Glutamatergic neuron (in vitro differentiated cells): ENCODE measurements around the gene KLC3. TPM values are rescaled to one million over a fixed set of nuclear protein-coding genes. Genes with fewer than 3 reads are reported as not detected.
"Not testable (repeated sequence)": the region's sequence is repeated elsewhere in the genome, so short reads cannot be mapped to it uniquely, and the experiment has no call there.

Source experiments
- DNase-seq: peaks from one replicate; pipeline ENCODE4 v3.0.0; 2022
- H3K27ac Mint-ChIP-seq: one replicate; pipeline ENCODE4 v1.8.0; 2020; ENCODE audit warnings: mild to moderate bottlenecking, mixed read lengths, inconsistent platforms; ENCODE audit not compliant: unreplicated experiment
- H3K27me3 Mint-ChIP-seq: one replicate; pipeline ENCODE4 v1.8.0; 2020; ENCODE audit warnings: mild to moderate bottlenecking, moderate library complexity, mixed read lengths, inconsistent platforms; ENCODE audit not compliant: unreplicated experiment
- H3K36me3 Mint-ChIP-seq: one replicate; pipeline ENCODE4 v1.8.0; 2020; ENCODE audit warnings: mild to moderate bottlenecking, mixed read lengths, inconsistent platforms; ENCODE audit not compliant: unreplicated experiment
- H3K4me1 Mint-ChIP-seq: one replicate; pipeline ENCODE4 v1.8.0; 2020; ENCODE audit warnings: mild to moderate bottlenecking, low read depth, mixed read lengths, inconsistent platforms; ENCODE audit not compliant: unreplicated experiment
- H3K4me3 Mint-ChIP-seq: one replicate; pipeline ENCODE4 v1.8.0; 2020; ENCODE audit warnings: mild to moderate bottlenecking, mixed read lengths, inconsistent platforms; ENCODE audit not compliant: unreplicated experiment
- H3K9me3 Mint-ChIP-seq: one replicate; pipeline ENCODE4 v1.8.0; 2020; ENCODE audit warnings: mild to moderate bottlenecking, moderate library complexity, mixed read lengths, inconsistent platforms; ENCODE audit not compliant: unreplicated experiment
- CTCF ChIP-seq: fragments of 200-600 bp; sonication (generic); IDR thresholded peaks from one replicate; pipeline ENCODE4 v1.5.0; 2021; ENCODE audit not compliant: partially characterized antibody, unreplicated experiment
- total RNA-seq: library from RNA; stranded (reverse); fragmentation: NEBNext Ultra II Directional; extraction: Animal tissue kit (Norgen Biotek cat#: 25700); gene quantifications from one replicate; pipeline ENCODE4 v1.2.1, GENCODE V29; 2021; ENCODE audit not compliant: unreplicated experiment

The KLC3 gene
- total RNA-seq, 1 donor from 2014 or later, result not detected

GRCh38 chr19:45306518-45307027 lies 34.0 kb upstream of the KLC3 start:
- peaks cover 2% of the 10 kb centered on the region for H3K4me1 Mint-ChIP-seq
- H3K27ac Mint-ChIP-seq, result no peak overlapping the region
- no peaks in the 10 kb centered on the region for H3K36me3 Mint-ChIP-seq
- DNase-seq, result no peak
- peaks cover 13% of the 10 kb centered on the region for H3K27me3 Mint-ChIP-seq
- no peak overlapping the region for H3K4me3 Mint-ChIP-seq
- peaks cover 12% of the 10 kb centered on the region for H3K9me3 Mint-ChIP-seq
- no peak for TF ChIP-seq CTCF

- Mint-ChIP-seq H3K9me3 (peaks cover 12% of the 10 kb centered on the region), H3K4me1 (peaks cover 2% of the 10 kb centered on the region), H3K4me3 (no peak overlapping the region), H3K27ac (no peak overlapping the region), H3K27me3 (peaks cover 13% of the 10 kb centered on the region), H3K36me3 (no peaks in the 10 kb centered on the region)
- no peak for DNase-seq
- TF ChIP-seq CTCF, result no peak
Measured at GRCh38 chr19:45307361-45307760, 33.2 kb upstream of the KLC3 start.

- not testable (repeated sequence) for H3K9me3 Mint-ChIP-seq, H3K4me1 Mint-ChIP-seq, DNase-seq, H3K4me3 Mint-ChIP-seq, H3K36me3 Mint-ChIP-seq, H3K27ac Mint-ChIP-seq, H3K27me3 Mint-ChIP-seq
Measured at GRCh38 chr19:45309322-45309721, 31.2 kb upstream of the KLC3 start.

GRCh38 chr19:45311621-45312020 lies 28.9 kb upstream of the KLC3 start:
- Mint-ChIP-seq H3K4me3 (no peak overlapping the region), H3K4me1 (peaks cover 2% of the 10 kb centered on the region), H3K36me3 (no peaks in the 10 kb centered on the region), H3K9me3 (peaks cover 2% of the 10 kb centered on the region), H3K27ac (peak overlapping the region; percentile 3), H3K27me3 (peaks cover 12% of the 10 kb centered on the region)
- DNase-seq, result no peak
- no peak for TF ChIP-seq CTCF

GRCh38 chr19:45312285-45312684 lies 28.3 kb upstream of the KLC3 start:
- not testable (repeated sequence) for H3K36me3 Mint-ChIP-seq, H3K4me1 Mint-ChIP-seq, DNase-seq, H3K9me3 Mint-ChIP-seq, H3K4me3 Mint-ChIP-seq, H3K27ac Mint-ChIP-seq
- H3K27me3 Mint-ChIP-seq, result peaks cover 14% of the 10 kb centered on the region

GRCh38 chr19:45314708-45315245 lies 25.8 kb upstream of the KLC3 start:
- peaks cover 4% of the 10 kb centered on the region for H3K9me3 Mint-ChIP-seq
- H3K27me3 Mint-ChIP-seq, result peaks cover 19% of the 10 kb centered on the region
- H3K27ac Mint-ChIP-seq, result no peak overlapping the region
- no peaks in the 10 kb centered on the region for H3K36me3 Mint-ChIP-seq
- peaks cover 2% of the 10 kb centered on the region for H3K4me1 Mint-ChIP-seq
- no peak overlapping the region for H3K4me3 Mint-ChIP-seq
- DNase-seq, result no peak
- TF ChIP-seq CTCF, result no peak
